Measurements from ENCODE around the gene SPECC1L.

The SPECC1L gene

GRCh38 chr22:24465975-24466374 lies 195.3 kb downstream of the SPECC1L start:
- peaks cover 23% of the 10 kb centered on the region for H3K4me1 Mint-ChIP-seq
- H3K4me3 Mint-ChIP-seq: no peak overlapping the region
- no peaks in the 10 kb centered on the region for H3K9me3 Mint-ChIP-seq
- H3K27ac Mint-ChIP-seq: no peak overlapping the region
- no peak for DNase-seq
- no peaks in the 10 kb centered on the region for H3K27me3 Mint-ChIP-seq
- ATAC-seq: no peak

- ATAC-seq (no peak), DNase-seq (no peak)
- H3K9me3 Mint-ChIP-seq: no peaks in the 10 kb centered on the region
- peaks cover 23% of the 10 kb centered on the region for H3K4me1 Mint-ChIP-seq
- no peak overlapping the region for H3K4me3 Mint-ChIP-seq
- H3K27me3 Mint-ChIP-seq: no peaks in the 10 kb centered on the region
- H3K27ac Mint-ChIP-seq: no peak overlapping the region
These were observed 196.2 kb downstream of the SPECC1L start for GRCh38 chr22:24466716-24467328.

- no peak for ATAC-seq
- H3K27me3 Mint-ChIP-seq: no peaks in the 10 kb centered on the region
- no peak overlapping the region for H3K4me3 Mint-ChIP-seq
- DNase-seq: no peak
- H3K4me1 Mint-ChIP-seq: peaks cover 23% of the 10 kb centered on the region
- H3K9me3 Mint-ChIP-seq: no peaks in the 10 kb centered on the region
- H3K27ac Mint-ChIP-seq: no peak overlapping the region
These were observed 196.7 kb downstream of the SPECC1L start for GRCh38 chr22:24467340-24467739.
